ENCODE results near the gene RELN. TPM values are rescaled to one million over a fixed set of nuclear protein-coding genes. Genes with fewer than 3 reads are reported as not detected.

Gene RELN
- total RNA-seq, 1 donor from 2014 or later, result 7.4 TPM

DNA sequence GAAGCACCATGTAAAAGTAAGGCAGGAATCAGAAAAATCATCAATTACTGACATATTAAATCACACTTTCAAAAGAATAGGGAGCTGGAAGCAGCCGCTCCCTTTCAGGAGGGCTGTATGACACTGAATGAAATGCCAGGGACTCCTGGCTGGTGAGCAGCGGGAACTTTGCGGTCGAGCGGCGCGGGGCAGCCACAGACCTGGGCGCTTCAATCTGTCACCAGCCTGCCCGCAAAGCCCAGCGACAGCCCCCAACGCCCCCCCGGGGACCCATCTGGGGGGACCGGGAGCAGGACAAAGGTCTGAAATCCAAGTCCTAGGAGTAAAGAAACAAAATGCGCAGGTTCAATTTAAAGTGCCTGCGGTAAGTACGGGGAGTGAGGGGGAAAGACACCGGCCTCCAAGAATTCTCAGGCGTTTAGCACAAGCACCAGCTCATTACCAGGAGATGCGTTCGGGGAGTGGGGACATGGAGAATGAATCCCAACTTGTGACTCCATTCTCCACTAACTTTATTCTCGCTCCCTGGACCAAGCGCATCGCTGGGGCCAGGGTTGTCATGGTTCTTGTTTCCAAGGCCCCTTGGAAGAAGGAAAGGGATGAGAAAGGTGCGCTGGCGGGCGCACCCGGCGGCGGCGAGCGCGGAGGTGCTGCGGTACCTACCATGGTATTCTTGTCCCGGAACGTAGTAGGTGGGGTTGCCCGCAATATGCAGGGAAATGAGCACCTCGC is 824 bp downstream of the RELN start:
- intact Hi-C loops (cut with DNase I), result no loop called here
- H3K9me3 ChIP-seq, result no peaks in the 10 kb centered on the region
- H3K4me3 ChIP-seq, result peak overlapping the region; percentile 44 to 46
- no peak for DNase-seq (ENCODE audit: extremely low spot score in 2 of 2)
- H3K36me3 ChIP-seq, result no peaks in the 10 kb centered on the region
- H3K4me1 ChIP-seq, result peaks cover 10% of the 10 kb centered on the region
- H3K27ac ChIP-seq, result no peak overlapping the region
- H3K27me3 ChIP-seq, result no peaks in the 10 kb centered on the region
- TF ChIP-seq POLR2AphosphoS5 (IDR thresholded peaks at IDR 0.05; ENCODE audit: insufficient read depth in 1 of 2, low read depth in 1 of 2), result no peak
- TF ChIP-seq, protein P1, sequence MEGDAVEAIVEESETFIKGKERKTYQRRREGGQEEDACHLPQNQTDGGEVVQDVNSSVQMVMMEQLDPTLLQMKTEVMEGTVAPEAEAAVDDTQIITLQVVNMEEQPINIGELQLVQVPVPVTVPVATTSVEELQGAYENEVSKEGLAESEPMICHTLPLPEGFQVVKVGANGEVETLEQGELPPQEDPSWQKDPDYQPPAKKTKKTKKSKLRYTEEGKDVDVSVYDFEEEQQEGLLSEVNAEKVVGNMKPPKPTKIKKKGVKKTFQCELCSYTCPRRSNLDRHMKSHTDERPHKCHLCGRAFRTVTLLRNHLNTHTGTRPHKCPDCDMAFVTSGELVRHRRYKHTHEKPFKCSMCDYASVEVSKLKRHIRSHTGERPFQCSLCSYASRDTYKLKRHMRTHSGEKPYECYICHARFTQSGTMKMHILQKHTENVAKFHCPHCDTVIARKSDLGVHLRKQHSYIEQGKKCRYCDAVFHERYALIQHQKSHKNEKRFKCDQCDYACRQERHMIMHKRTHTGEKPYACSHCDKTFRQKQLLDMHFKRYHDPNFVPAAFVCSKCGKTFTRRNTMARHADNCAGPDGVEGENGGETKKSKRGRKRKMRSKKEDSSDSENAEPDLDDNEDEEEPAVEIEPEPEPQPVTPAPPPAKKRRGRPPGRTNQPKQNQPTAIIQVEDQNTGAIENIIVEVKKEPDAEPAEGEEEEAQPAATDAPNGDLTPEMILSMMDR (IDR thresholded peaks at IDR 0.05), result no peak
- no peak for TF ChIP-seq POLR2A (IDR thresholded peaks at IDR 0.05)

DNA sequence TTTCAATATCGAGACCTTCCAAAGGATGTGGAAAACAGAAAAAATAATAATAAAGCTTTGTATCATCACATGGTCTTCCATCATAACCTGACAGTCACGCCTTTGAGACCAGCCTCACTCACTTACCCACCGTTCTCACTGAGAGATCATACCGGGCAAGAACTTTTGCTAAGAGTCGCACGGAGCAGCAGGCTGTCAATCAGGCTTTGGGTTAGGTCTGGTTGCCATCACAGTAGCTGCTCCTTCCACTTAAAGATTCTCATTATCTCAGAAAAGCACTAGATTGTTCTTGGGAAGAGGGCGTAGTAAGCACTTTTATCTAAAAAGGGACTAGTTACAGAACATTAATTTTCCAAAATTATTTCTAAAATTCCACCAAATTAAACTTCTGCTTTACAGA is 2.0 kb downstream of the RELN start:
- intact Hi-C loops (cut with DNase I), result no loop called here
- H3K4me3 ChIP-seq, result no peak overlapping the region
- H3K4me1 ChIP-seq, result peaks cover 10% of the 10 kb centered on the region
- no peaks in the 10 kb centered on the region for H3K36me3 ChIP-seq
- TF ChIP-seq POLR2A (IDR thresholded peaks at IDR 0.05) (no peak), POLR2AphosphoS5 (IDR thresholded peaks at IDR 0.05; ENCODE audit: insufficient read depth in 1 of 2, low read depth in 1 of 2) (no peak)
- TF ChIP-seq, protein P1 (IDR thresholded peaks at IDR 0.05), result no peak
- no peaks in the 10 kb centered on the region for H3K9me3 ChIP-seq
- H3K27ac ChIP-seq, result no peak overlapping the region
- DNase-seq (ENCODE audit: extremely low spot score in 2 of 2), result no peak
- H3K27me3 ChIP-seq, result no peaks in the 10 kb centered on the region

DNA sequence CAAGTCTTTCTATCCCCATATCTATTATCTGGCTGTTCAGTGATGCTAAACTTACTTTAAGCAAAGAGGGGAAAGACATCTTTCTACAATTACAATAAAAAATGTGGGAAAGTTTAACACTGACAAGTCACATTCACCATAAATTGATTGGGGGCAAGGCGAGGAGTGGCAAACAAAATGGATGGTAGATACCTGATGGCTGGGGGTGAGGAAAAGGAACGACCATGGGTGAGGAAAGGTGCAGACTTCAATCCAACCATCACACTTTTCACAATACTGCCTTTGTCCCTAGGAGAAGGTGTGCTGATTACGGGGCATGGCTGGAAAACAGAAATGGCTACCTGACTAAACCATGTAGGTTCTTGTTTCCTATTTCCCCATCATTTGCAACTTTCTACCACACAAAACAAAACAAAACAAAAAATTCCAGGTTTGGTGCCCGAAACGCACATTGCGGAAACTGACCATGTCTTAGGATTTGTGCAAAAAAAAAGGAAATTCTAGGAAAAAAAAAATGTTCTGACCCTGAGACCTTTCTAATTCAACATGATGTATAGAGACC is 3.8 kb downstream of the RELN start:
- DNase-seq (ENCODE audit: extremely low spot score in 2 of 2), result no peak
- H3K9me3 ChIP-seq, result no peaks in the 10 kb centered on the region
- no peaks in the 10 kb centered on the region for H3K27me3 ChIP-seq
- H3K4me1 ChIP-seq, result peaks cover 10% of the 10 kb centered on the region
- TF ChIP-seq POLR2AphosphoS5 (IDR thresholded peaks at IDR 0.05; ENCODE audit: insufficient read depth in 1 of 2, low read depth in 1 of 2), result no peak
- no peak for TF ChIP-seq POLR2A (IDR thresholded peaks at IDR 0.05)
- TF ChIP-seq, protein P1 (IDR thresholded peaks at IDR 0.05), result no peak
- H3K36me3 ChIP-seq, result no peaks in the 10 kb centered on the region
- intact Hi-C loops (cut with DNase I), result no loop called here
- no peak overlapping the region for H3K4me3 ChIP-seq
- H3K27ac ChIP-seq, result no peak overlapping the region

DNA sequence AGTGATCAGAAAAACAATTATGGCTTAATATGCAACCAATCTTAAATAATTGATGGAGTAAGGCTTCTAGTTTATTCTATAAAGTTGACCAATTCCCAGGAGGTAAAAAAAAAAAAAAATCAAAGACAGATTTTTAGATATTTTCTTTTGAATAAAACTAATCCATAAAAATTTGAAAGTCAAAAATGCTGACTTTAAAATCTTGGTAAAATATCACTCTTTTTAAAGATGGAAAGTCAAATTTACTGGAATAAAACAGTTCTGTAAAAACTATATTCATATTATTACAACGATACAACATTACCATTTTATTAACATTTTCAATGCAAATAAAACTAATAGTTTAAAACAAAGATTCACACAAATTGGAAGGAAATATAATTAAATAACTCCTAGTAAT is 5.4 kb downstream of the RELN start:
- TF ChIP-seq, protein P1 (IDR thresholded peaks at IDR 0.05), result no peak
- no peak for TF ChIP-seq POLR2AphosphoS5 (IDR thresholded peaks at IDR 0.05; ENCODE audit: insufficient read depth in 1 of 2, low read depth in 1 of 2)
- TF ChIP-seq POLR2A (IDR thresholded peaks at IDR 0.05), result no peak
- Histone ChIP-seq H3K4me1 (no peaks in the 10 kb centered on the region), H3K27me3 (no peaks in the 10 kb centered on the region), H3K4me3 (no peak overlapping the region), H3K9me3 (no peaks in the 10 kb centered on the region), H3K36me3 (no peaks in the 10 kb centered on the region), H3K27ac (no peak overlapping the region)
- intact Hi-C loops (cut with DNase I), result no loop called here
- DNase-seq (ENCODE audit: extremely low spot score in 2 of 2), result no peak
